WTC11 (cell line): ENCODE data around the gene U2AF1L4. TPM values are rescaled to one million over a fixed set of nuclear protein-coding genes. Genes with fewer than 3 reads are reported as not detected.

ENCODE experiments used
- ATAC-seq: fragments of 200-7000 bp; cut with Tn5 transposase; 2 replicates; pipeline ENCODE4 v1.10.0; 2021; ENCODE audit warnings: mild to moderate bottlenecking, moderate library complexity
- CTCF ChIA-PET: fragments of 300-600 bp; sonication (Branson Sonifier 250); formaldehyde crosslinking; loops from one replicate; lab custom pipeline; 2021; ENCODE audit warnings: antibody characterized with exemption; lab: Charles Lee
- POLR2A ChIA-PET: fragments of 350-600 bp; sonication (Branson Sonifier 250); formaldehyde crosslinking; loops from one replicate; lab custom pipeline; 2021; ENCODE audit warnings: antibody characterized with exemption; lab: Charles Lee
- DNase-seq: peaks from one replicate; pipeline ENCODE4 v3.0.0; 2021; ENCODE audit warnings: low spot score
- H3K27ac Mint-ChIP-seq: 2 replicates; pipeline ENCODE4 v1.8.0; 2021; ENCODE audit warnings: mixed read lengths
- H3K27me3 Mint-ChIP-seq: 2 replicates; pipeline ENCODE4 v1.8.0; 2021; ENCODE audit warnings: low read depth, mild to moderate bottlenecking, moderate library complexity, mixed read lengths
- H3K36me3 Mint-ChIP-seq: 2 replicates; pipeline ENCODE4 v1.8.0; 2021; ENCODE audit warnings: mixed read lengths
- H3K4me1 Mint-ChIP-seq: 2 replicates; pipeline ENCODE4 v1.8.0; 2022; ENCODE audit warnings: mixed read lengths
- H3K4me3 Mint-ChIP-seq: 2 replicates; pipeline ENCODE4 v1.8.0; 2021; ENCODE audit warnings: mild to moderate bottlenecking, moderate library complexity, mixed read lengths
- H3K9me3 Mint-ChIP-seq: 2 replicates; pipeline ENCODE4 v1.8.0; 2021; ENCODE audit warnings: mixed read lengths
- JUN ChIP-seq: sonication (generic); formaldehyde crosslinking; IDR thresholded peaks from 2 replicates; pipeline ENCODE4 v1.8.0; 2023; ENCODE audit warnings: mild to moderate bottlenecking, missing genetic modification reagents
- KAT7 ChIP-seq: sonication (generic); formaldehyde crosslinking; IDR thresholded peaks from 2 replicates; pipeline ENCODE4 v1.8.1; 2023; ENCODE audit warnings: missing genetic modification reagents, mild to moderate bottlenecking, borderline replicate concordance
- SOX15 ChIP-seq: fragments of 250-450 bp; sonication (Bioruptor Pico); IDR thresholded peaks from 2 replicates; pipeline ENCODE4 v1.9.0; 2021; ENCODE audit warnings: mild to moderate bottlenecking
- TCF7 ChIP-seq: sonication (generic); formaldehyde crosslinking; IDR thresholded peaks from 2 replicates; pipeline ENCODE4 v1.8.0; 2022; ENCODE audit warnings: mild to moderate bottlenecking, low read depth, missing genetic modification reagents, moderate library complexity
- TP53 ChIP-seq: sonication (generic); formaldehyde crosslinking; IDR thresholded peaks from 2 replicates; pipeline ENCODE4 v1.8.1; 2023; ENCODE audit warnings: mild to moderate bottlenecking, missing genetic modification reagents
- ZNF121 ChIP-seq: sonication (generic); formaldehyde crosslinking; IDR thresholded peaks from 2 replicates; pipeline ENCODE4 v1.8.0; 2023; ENCODE audit warnings: missing genetic modification reagents
- ZNF219 ChIP-seq: sonication (generic); formaldehyde crosslinking; IDR thresholded peaks from 2 replicates; pipeline ENCODE4 v1.8.0; 2023; ENCODE audit warnings: missing genetic modification reagents, mild to moderate bottlenecking, borderline replicate concordance
- ZNF232 ChIP-seq: sonication (generic); formaldehyde crosslinking; IDR thresholded peaks from 2 replicates; pipeline ENCODE4 v1.8.0; 2022; ENCODE audit warnings: mild to moderate bottlenecking, missing genetic modification reagents
- ZNF416 ChIP-seq: fragments of 250-450 bp; sonication (Bioruptor Pico); IDR thresholded peaks from 2 replicates; pipeline ENCODE4 v1.9.0; 2021; ENCODE audit warnings: mild to moderate bottlenecking, inconsistent platforms
- total RNA-seq: library from RNA; stranded (reverse); gene quantifications from 3 replicates; pipeline ENCODE4 v1.2.3, GENCODE V29; 2021
- TF ChIP-seq, protein P1 (sequence below): fragments of 200-600 bp; IDR thresholded peaks from 2 replicates; pipeline ENCODE4 v1.8.0; 2022; ENCODE audit warnings: antibody characterized with exemption
- TF ChIP-seq, protein P2 (sequence below): fragments of 250-450 bp; sonication (Bioruptor Pico); IDR thresholded peaks from 2 replicates; pipeline ENCODE4 v1.9.0; 2021; ENCODE audit warnings: mild to moderate bottlenecking, borderline replicate concordance
- TF ChIP-seq, protein P3 (sequence below): sonication (generic); formaldehyde crosslinking; IDR thresholded peaks from 2 replicates; pipeline ENCODE4 v1.8.1; 2022; ENCODE audit warnings: mild to moderate bottlenecking, missing genetic modification reagents, moderate library complexity, borderline replicate concordance
- TF ChIP-seq, protein P4 (sequence below): sonication (generic); formaldehyde crosslinking; IDR thresholded peaks from 2 replicates; pipeline ENCODE4 v1.8.0; 2022; ENCODE audit warnings: mild to moderate bottlenecking, missing genetic modification reagents
- TF ChIP-seq, protein P5 (sequence below): sonication (generic); formaldehyde crosslinking; IDR thresholded peaks from 2 replicates; pipeline ENCODE4 v1.8.0; 2022; ENCODE audit warnings: mild to moderate bottlenecking, missing genetic modification reagents
- TF ChIP-seq, protein P6 (sequence below): sonication (generic); formaldehyde crosslinking; IDR thresholded peaks from 2 replicates; pipeline ENCODE4 v1.8.1; 2022; ENCODE audit warnings: mild to moderate bottlenecking, moderate library complexity, missing genetic modification reagents
- TF ChIP-seq, protein P7 (sequence below): fragments of 250-450 bp; sonication (Bioruptor Pico); conservative IDR thresholded peaks from 2 replicates; pipeline ENCODE4 v1.9.0; 2021; ENCODE audit warnings: mild to moderate bottlenecking
- TF ChIP-seq, protein P8 (sequence below): sonication (generic); formaldehyde crosslinking; IDR thresholded peaks from 2 replicates; pipeline ENCODE4 v1.8.0; 2023; ENCODE audit warnings: mild to moderate bottlenecking, missing genetic modification reagents

The U2AF1L4 gene
- total RNA-seq, 1 experiment from 2014 or later = 20.9 TPM

DNA sequence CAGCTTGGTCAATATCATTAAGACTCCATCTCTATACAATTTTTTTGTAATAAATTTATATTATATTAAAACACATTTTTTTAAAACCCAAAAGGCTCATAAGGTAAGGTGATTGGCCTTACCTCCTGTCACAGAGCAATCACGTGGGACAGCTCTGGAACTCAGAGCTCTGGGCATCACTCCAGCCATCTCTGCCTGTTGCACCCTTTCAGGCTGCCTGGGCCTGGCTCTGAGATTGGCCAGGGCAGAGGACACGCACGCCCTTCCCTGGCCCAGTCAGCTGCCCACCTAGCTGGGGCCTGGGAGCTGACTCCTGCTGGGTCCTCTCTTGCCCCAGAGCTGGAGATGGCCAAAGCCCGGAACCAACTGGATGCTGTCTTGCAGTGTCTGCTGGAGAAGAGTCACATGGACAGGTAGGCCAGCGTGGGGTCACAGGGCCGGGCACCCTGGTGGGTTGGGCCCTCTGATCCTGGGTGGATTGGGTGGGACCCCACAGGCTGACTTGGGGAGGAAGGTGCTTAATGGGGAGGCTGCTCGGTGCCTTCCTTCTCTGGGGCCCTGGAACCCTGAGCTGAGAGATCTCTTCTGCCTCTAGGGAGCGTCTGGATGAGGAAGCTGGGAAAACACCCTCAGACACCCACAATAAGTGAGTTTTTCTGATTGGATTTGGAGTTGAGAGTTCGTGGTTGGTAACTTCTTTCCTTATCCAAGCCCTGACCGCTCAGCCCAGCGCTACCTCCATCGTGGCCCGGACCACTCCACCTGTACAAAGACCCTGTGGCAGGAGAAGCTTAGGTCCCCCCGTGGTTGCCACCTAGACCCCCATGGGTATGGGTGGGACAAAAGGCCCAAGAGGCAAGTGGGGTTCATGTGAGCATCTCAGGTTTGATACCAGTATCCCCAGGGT, 6.9 kb upstream of the U2AF1L4 start:
- TF ChIP-seq, protein P1, sequence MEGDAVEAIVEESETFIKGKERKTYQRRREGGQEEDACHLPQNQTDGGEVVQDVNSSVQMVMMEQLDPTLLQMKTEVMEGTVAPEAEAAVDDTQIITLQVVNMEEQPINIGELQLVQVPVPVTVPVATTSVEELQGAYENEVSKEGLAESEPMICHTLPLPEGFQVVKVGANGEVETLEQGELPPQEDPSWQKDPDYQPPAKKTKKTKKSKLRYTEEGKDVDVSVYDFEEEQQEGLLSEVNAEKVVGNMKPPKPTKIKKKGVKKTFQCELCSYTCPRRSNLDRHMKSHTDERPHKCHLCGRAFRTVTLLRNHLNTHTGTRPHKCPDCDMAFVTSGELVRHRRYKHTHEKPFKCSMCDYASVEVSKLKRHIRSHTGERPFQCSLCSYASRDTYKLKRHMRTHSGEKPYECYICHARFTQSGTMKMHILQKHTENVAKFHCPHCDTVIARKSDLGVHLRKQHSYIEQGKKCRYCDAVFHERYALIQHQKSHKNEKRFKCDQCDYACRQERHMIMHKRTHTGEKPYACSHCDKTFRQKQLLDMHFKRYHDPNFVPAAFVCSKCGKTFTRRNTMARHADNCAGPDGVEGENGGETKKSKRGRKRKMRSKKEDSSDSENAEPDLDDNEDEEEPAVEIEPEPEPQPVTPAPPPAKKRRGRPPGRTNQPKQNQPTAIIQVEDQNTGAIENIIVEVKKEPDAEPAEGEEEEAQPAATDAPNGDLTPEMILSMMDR = no peak
- TF ChIP-seq ZNF416 (CRISPR knock-in tag) = no peak
- no peak for TF ChIP-seq ZNF121 (CRISPR knock-in tag)
- TF ChIP-seq JUN (CRISPR knock-in tag) = no peak
- TF ChIP-seq, all 79 proteins: peak for 0
- ATAC-seq (no peak), DNase-seq (no peak)
- Mint-ChIP-seq H3K4me3 (no peak overlapping the region), H3K27me3 (peaks cover 22% of the 10 kb centered on the region), H3K36me3 (no peaks in the 10 kb centered on the region), H3K27ac (no peak overlapping the region), H3K9me3 (no peaks in the 10 kb centered on the region), H3K4me1 (peaks cover 19% of the 10 kb centered on the region)
- POLR2A ChIA-PET = interaction anchor here (1.6 kb wide), 1 partner anchor 118 kb away, joined by 4 read pairs; no protein-coding TSS in a partner anchor
- CTCF ChIA-PET = interaction anchor here (0.6 to 1.2 kb wide), 3 partner anchors 32 to 108 kb away, joined by 3 read pairs; no protein-coding TSS in a partner anchor

DNA sequence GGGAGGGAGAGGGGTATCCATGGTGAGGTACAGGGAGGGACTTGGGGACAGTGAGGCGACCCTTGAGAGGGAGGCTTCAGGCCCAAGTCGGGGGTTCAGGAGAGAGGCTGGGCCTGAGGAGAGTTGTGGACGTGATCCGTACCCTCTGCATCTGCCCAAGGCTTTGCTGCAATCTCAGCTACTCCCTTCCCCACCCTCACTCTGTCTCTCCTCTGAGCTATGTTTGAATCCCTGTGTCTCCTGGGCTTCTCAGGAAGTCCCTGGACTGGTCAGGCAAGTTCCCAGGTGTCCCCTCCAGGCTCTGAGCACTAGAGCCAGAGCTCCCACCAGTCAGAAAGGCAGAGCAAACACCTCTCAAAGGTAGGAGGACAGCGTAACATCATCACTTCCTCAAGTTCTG, 4.9 kb upstream of the U2AF1L4 start:
- H3K9me3 Mint-ChIP-seq = no peaks in the 10 kb centered on the region
- peak overlapping the region; percentile 33; the same call in 1 of the 2 replicates for H3K4me3 Mint-ChIP-seq
- CTCF ChIA-PET = interaction anchor here (1.1 kb wide), 1 partner anchor 34 kb away, joined by 3 read pairs; no protein-coding TSS in a partner anchor
- TF ChIP-seq, protein P2, sequence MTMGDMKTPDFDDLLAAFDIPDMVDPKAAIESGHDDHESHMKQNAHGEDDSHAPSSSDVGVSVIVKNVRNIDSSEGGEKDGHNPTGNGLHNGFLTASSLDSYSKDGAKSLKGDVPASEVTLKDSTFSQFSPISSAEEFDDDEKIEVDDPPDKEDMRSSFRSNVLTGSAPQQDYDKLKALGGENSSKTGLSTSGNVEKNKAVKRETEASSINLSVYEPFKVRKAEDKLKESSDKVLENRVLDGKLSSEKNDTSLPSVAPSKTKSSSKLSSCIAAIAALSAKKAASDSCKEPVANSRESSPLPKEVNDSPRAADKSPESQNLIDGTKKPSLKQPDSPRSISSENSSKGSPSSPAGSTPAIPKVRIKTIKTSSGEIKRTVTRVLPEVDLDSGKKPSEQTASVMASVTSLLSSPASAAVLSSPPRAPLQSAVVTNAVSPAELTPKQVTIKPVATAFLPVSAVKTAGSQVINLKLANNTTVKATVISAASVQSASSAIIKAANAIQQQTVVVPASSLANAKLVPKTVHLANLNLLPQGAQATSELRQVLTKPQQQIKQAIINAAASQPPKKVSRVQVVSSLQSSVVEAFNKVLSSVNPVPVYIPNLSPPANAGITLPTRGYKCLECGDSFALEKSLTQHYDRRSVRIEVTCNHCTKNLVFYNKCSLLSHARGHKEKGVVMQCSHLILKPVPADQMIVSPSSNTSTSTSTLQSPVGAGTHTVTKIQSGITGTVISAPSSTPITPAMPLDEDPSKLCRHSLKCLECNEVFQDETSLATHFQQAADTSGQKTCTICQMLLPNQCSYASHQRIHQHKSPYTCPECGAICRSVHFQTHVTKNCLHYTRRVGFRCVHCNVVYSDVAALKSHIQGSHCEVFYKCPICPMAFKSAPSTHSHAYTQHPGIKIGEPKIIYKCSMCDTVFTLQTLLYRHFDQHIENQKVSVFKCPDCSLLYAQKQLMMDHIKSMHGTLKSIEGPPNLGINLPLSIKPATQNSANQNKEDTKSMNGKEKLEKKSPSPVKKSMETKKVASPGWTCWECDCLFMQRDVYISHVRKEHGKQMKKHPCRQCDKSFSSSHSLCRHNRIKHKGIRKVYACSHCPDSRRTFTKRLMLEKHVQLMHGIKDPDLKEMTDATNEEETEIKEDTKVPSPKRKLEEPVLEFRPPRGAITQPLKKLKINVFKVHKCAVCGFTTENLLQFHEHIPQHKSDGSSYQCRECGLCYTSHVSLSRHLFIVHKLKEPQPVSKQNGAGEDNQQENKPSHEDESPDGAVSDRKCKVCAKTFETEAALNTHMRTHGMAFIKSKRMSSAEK (CRISPR knock-in tag) = no peak
- TF ChIP-seq SOX15 (CRISPR knock-in tag) (no peak), ZNF219 (CRISPR knock-in tag) (no peak), TCF7 (CRISPR knock-in tag) (no peak), KAT7 (CRISPR knock-in tag) (no peak), ZNF232 (CRISPR knock-in tag) (no peak), TP53 (CRISPR knock-in tag) (no peak)
- TF ChIP-seq, protein P3, sequence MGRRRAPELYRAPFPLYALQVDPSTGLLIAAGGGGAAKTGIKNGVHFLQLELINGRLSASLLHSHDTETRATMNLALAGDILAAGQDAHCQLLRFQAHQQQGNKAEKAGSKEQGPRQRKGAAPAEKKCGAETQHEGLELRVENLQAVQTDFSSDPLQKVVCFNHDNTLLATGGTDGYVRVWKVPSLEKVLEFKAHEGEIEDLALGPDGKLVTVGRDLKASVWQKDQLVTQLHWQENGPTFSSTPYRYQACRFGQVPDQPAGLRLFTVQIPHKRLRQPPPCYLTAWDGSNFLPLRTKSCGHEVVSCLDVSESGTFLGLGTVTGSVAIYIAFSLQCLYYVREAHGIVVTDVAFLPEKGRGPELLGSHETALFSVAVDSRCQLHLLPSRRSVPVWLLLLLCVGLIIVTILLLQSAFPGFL (CRISPR knock-in tag) = no peak
- TF ChIP-seq, protein P4, sequence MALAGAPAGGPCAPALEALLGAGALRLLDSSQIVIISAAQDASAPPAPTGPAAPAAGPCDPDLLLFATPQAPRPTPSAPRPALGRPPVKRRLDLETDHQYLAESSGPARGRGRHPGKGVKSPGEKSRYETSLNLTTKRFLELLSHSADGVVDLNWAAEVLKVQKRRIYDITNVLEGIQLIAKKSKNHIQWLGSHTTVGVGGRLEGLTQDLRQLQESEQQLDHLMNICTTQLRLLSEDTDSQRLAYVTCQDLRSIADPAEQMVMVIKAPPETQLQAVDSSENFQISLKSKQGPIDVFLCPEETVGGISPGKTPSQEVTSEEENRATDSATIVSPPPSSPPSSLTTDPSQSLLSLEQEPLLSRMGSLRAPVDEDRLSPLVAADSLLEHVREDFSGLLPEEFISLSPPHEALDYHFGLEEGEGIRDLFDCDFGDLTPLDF (CRISPR knock-in tag) = no peak
- TF ChIP-seq, protein P5, sequence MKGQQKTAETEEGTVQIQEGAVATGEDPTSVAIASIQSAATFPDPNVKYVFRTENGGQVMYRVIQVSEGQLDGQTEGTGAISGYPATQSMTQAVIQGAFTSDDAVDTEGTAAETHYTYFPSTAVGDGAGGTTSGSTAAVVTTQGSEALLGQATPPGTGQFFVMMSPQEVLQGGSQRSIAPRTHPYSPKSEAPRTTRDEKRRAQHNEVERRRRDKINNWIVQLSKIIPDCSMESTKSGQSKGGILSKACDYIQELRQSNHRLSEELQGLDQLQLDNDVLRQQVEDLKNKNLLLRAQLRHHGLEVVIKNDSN (CRISPR knock-in tag) = no peak
- TF ChIP-seq, protein P6, sequence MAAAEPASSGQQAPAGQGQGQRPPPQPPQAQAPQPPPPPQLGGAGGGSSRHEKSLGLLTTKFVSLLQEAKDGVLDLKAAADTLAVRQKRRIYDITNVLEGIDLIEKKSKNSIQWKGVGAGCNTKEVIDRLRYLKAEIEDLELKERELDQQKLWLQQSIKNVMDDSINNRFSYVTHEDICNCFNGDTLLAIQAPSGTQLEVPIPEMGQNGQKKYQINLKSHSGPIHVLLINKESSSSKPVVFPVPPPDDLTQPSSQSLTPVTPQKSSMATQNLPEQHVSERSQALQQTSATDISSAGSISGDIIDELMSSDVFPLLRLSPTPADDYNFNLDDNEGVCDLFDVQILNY (CRISPR knock-in tag) = no peak
- TF ChIP-seq, protein P7, sequence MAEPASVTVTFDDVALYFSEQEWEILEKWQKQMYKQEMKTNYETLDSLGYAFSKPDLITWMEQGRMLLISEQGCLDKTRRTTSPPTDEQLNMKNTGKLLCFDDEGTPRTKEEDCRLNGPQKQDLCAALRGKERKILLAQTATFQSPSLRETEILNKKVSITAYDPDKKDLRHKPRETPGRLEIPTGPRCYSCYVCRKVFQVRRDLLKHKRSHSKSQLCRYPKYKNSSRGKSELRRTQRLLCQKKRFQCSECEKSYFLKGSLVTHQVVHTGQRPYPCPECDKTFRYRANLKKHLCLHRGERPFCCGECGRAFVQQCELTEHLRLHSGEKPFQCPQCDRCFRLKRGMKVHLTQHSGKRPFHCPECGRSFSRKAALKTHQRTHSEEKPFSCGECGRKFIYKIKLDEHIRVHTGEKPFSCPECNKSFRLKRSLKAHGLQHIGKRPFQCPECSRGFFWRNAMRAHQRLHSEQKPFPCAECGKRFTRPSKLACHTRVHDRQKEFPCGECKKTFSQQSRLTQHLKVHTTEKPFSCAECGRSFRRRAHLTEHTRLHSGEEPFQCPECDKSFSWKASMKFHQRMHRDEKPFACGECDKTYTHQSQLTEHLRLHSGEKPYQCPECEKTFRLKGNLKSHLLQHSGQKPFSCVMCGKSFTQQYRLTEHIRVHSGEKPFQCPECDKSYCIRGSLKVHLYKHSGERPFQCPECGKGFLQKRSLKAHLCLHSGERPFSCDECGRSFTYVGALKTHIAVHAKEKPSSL (CRISPR knock-in tag) = no peak
- TF ChIP-seq, protein P8, sequence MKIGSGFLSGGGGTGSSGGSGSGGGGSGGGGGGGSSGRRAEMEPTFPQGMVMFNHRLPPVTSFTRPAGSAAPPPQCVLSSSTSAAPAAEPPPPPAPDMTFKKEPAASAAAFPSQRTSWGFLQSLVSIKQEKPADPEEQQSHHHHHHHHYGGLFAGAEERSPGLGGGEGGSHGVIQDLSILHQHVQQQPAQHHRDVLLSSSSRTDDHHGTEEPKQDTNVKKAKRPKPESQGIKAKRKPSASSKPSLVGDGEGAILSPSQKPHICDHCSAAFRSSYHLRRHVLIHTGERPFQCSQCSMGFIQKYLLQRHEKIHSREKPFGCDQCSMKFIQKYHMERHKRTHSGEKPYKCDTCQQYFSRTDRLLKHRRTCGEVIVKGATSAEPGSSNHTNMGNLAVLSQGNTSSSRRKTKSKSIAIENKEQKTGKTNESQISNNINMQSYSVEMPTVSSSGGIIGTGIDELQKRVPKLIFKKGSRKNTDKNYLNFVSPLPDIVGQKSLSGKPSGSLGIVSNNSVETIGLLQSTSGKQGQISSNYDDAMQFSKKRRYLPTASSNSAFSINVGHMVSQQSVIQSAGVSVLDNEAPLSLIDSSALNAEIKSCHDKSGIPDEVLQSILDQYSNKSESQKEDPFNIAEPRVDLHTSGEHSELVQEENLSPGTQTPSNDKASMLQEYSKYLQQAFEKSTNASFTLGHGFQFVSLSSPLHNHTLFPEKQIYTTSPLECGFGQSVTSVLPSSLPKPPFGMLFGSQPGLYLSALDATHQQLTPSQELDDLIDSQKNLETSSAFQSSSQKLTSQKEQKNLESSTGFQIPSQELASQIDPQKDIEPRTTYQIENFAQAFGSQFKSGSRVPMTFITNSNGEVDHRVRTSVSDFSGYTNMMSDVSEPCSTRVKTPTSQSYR (CRISPR knock-in tag) = no peak

More for the DNA sequence above, 4.9 kb upstream of the U2AF1L4 start:
- DNase-seq = no peak
- H3K27me3 Mint-ChIP-seq = peaks cover 6% of the 10 kb centered on the region
- H3K27ac Mint-ChIP-seq = no peak overlapping the region
- peaks cover 18% of the 10 kb centered on the region for H3K4me1 Mint-ChIP-seq
- POLR2A ChIA-PET = no interaction called here
- H3K36me3 Mint-ChIP-seq = no peaks in the 10 kb centered on the region
- no peak for ATAC-seq
